CD4-positive, alpha-beta T cell (primary cell): ENCODE results near the gene MMRN2. TPM values are rescaled to one million over a fixed set of nuclear protein-coding genes. Genes with fewer than 3 reads are reported as not detected.
"Not testable (repeated sequence)": the region's sequence is repeated elsewhere in the genome, so short reads cannot be mapped to it uniquely, and the experiment has no call there.

Source experiments
- ATAC-seq: fragments of 200-7000 bp; cut with Tn5 transposase; one replicate; pipeline ENCODE4 v1.10.0; 2022; ENCODE audit warnings: mild to moderate bottlenecking; ENCODE audit not compliant: poor library complexity
- CTCF ChIA-PET: fragments of 350-600 bp; sonication (Branson Sonifier 250); formaldehyde crosslinking; loops from one replicate; lab custom pipeline; 2021; ENCODE audit warnings: antibody characterized with exemption, inconsistent platforms; lab: Charles Lee
- POLR2A ChIA-PET: fragments of 350-600 bp; sonication (Branson Sonifier 250); formaldehyde crosslinking; loops from one replicate; lab custom pipeline; 2021; ENCODE audit warnings: antibody characterized with exemption, inconsistent platforms; lab: Charles Lee
- DNase-seq, 14 experiments: peaks; one replicate each; pipeline ENCODE4 v3.0.0-alpha.2; 2013 to 2020; ENCODE audit warnings: mixed read lengths in 2 of 14
- H3K27ac ChIP-seq, 2 donors: one replicate each; pipeline versions ENCODE4 v1.5.1 to v1.7.0; 2013; ENCODE audit warnings: low read length in 2 of 2, low read depth in 1 of 2, mild to moderate bottlenecking in 1 of 2
- H3K27me3 ChIP-seq, 2 experiments: 1 replicate in 1 of 2; 2 replicates in 1 of 2; pipeline versions ENCODE4 v1.6.1 to v1.7.0; 2013; ENCODE audit warnings: low read length in 2 of 2, control low read depth in 1 of 2, mild to moderate bottlenecking in 1 of 2, moderate library complexity in 1 of 2; ENCODE audit not compliant: insufficient read depth in 2 of 2, control insufficient read depth in 1 of 2
- H3K36me3 ChIP-seq: one replicate; pipeline ENCODE4 v1.6.1; 2013; ENCODE audit warnings: low read length, control low read depth; ENCODE audit not compliant: insufficient read depth
- H3K4me1 ChIP-seq: one replicate; pipeline ENCODE4 v1.6.1; 2013; ENCODE audit warnings: low read length, control low read depth; ENCODE audit not compliant: insufficient read depth
- H3K4me3 ChIP-seq: one replicate; pipeline ENCODE4 v1.5.1; 2013; ENCODE audit warnings: mild to moderate bottlenecking, low read length, moderate library complexity
- H3K9me3 ChIP-seq, 2 experiments: 1 replicate in 1 of 2; 2 replicates in 1 of 2; pipeline versions ENCODE4 v1.6.1 to v1.7.0; 2013; ENCODE audit warnings: low read length in 2 of 2, mild to moderate bottlenecking in 2 of 2, control low read depth in 1 of 2, moderate library complexity in 1 of 2; ENCODE audit not compliant: control insufficient read depth in 1 of 2, insufficient read depth in 1 of 2
- H3K27ac Mint-ChIP-seq: one replicate; pipeline ENCODE4 v1.8.0; 2020; ENCODE audit warnings: mixed read lengths
- H3K27me3 Mint-ChIP-seq: one replicate; pipeline ENCODE4 v1.8.0; 2021; ENCODE audit warnings: mixed read lengths
- H3K36me3 Mint-ChIP-seq: one replicate; pipeline ENCODE4 v1.8.0; 2021; ENCODE audit warnings: low read depth, mixed read lengths
- H3K4me1 Mint-ChIP-seq: one replicate; pipeline ENCODE4 v1.8.0; 2021; ENCODE audit warnings: low read depth, mixed read lengths
- H3K4me3 Mint-ChIP-seq: one replicate; pipeline ENCODE4 v1.8.0; 2020; ENCODE audit warnings: mild to moderate bottlenecking, mixed read lengths
- H3K9me3 Mint-ChIP-seq: one replicate; pipeline ENCODE4 v1.8.0; 2020; ENCODE audit warnings: mixed read lengths
- CTCF ChIP-seq: fragments of 200-600 bp; IDR thresholded peaks from one replicate; pipeline ENCODE4 v1.8.0; 2022; ENCODE audit warnings: antibody characterized with exemption, mild to moderate bottlenecking
- intact Hi-C, 2 experiments: fragments of 100-400 bp; cut with DNase I in 1 of 2; cut with micrococcal nuclease in 1 of 2; formaldehyde crosslinking; loops; one replicate each; pipeline versions ENCODE4 v1.15.1 to v1.9.0; 2023 to 2025; cut with DNase I, micrococcal nuclease
- total RNA-seq, 174 experiments: library from RNA in 2 of 174; stranded (reverse) in 2 of 174; gene quantifications; one replicate each; pipeline ENCODE4 v1.2.3 and lab custom pipeline; 2021 to 2026

MMRN2 gene
- total RNA-seq, 2 experiments from 2014 or later: 0.47 to 1.8 TPM

GRCh38 chr10:86937502-86938154 lies 19.8 kb downstream of the MMRN2 start:
- ChIA-PET CTCF (interaction anchor here (1.6 to 2.7 kb wide), 2 partner anchors 23 to 29 kb away, joined by 6 to 16 read pairs; no protein-coding TSS in a partner anchor), POLR2A (no interaction called here)
- Histone ChIP-seq H3K27me3 (no peaks in the 10 kb centered on the region), H3K4me1 (peaks cover 5% of the 10 kb centered on the region), H3K4me3 (no peak overlapping the region), H3K27ac (no peak overlapping the region), H3K36me3 (no peaks in the 10 kb centered on the region), H3K9me3 (no peaks in the 10 kb centered on the region)
- intact Hi-C loops: loop anchor here in 1 of 2 experiments (5.0 kb wide), 1 partner anchor 215 kb away; no protein-coding TSS in a partner anchor
- Mint-ChIP-seq H3K36me3 (no peaks in the 10 kb centered on the region), H3K27me3 (no peaks in the 10 kb centered on the region), H3K4me3 (no peak overlapping the region), H3K4me1 (no peaks in the 10 kb centered on the region), H3K9me3 (no peaks in the 10 kb centered on the region), H3K27ac (no peak overlapping the region)
- TF ChIP-seq CTCF: no peak
- no peak for ATAC-seq
- no peak for DNase-seq

- H3K4me1 ChIP-seq: peaks cover 5% of the 10 kb centered on the region
- Mint-ChIP-seq H3K4me1 (no peaks in the 10 kb centered on the region), H3K27me3 (no peaks in the 10 kb centered on the region), H3K36me3 (no peaks in the 10 kb centered on the region), H3K4me3 (no peak overlapping the region), H3K27ac (no peak overlapping the region), H3K9me3 (no peaks in the 10 kb centered on the region)
- no peak for ATAC-seq
- H3K36me3 ChIP-seq: no peaks in the 10 kb centered on the region
- H3K27me3 ChIP-seq: no peaks in the 10 kb centered on the region
- no peak for DNase-seq
- CTCF ChIA-PET: interaction anchor here (1.6 to 2.7 kb wide), 2 partner anchors 24 to 30 kb away, joined by 6 to 16 read pairs; no protein-coding TSS in a partner anchor
- POLR2A ChIA-PET: no interaction called here
- H3K9me3 ChIP-seq: no peaks in the 10 kb centered on the region
- H3K27ac ChIP-seq: no peak overlapping the region
- intact Hi-C loops: loop anchor here in 1 of 2 experiments (5.0 kb wide), 1 partner anchor 215 kb away; no protein-coding TSS in a partner anchor
- H3K4me3 ChIP-seq: no peak overlapping the region
- TF ChIP-seq CTCF: no peak
Measured at GRCh38 chr10:86936661-86937501, 20.5 kb downstream of the MMRN2 start.

DNA sequence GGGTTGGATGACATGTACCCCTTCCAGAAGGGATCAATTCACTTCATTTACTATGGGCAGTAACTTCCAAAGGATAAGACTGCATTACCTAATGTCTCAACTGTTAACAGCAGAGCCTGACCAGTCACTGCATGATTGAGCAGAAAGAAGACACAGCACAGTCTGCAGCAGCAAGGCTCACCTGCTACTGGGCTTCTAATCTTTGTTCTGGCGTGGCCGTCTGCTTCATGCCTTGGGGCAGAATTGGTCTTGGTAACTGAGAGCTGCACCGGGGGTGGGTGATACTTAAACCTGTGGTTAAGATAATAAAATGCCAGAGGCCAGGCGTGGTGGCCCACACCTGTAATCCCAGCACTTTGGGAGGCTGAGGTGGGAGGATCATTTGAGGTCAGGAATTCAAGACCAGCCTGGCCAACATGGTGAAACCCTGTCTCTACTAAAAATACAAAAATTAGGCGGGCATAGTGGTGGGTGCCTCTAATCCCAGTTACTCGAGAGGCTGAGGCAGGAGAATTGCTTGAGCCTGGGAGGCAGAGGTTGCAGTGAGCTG lies 23.2 kb downstream of the MMRN2 start:
- H3K4me3 Mint-ChIP-seq, H3K27ac Mint-ChIP-seq, H3K4me1 ChIP-seq, H3K27me3 Mint-ChIP-seq, DNase-seq, ATAC-seq, H3K27me3 ChIP-seq, H3K9me3 ChIP-seq, POLR2A ChIA-PET, H3K36me3 ChIP-seq, H3K4me3 ChIP-seq, H3K36me3 Mint-ChIP-seq, H3K9me3 Mint-ChIP-seq, H3K4me1 Mint-ChIP-seq, CTCF ChIA-PET, H3K27ac ChIP-seq, intact Hi-C loops: not testable (repeated sequence)
